Epithelial cell of esophagus (primary cell): ENCODE results near the gene MBP.

Experiments
- DNase-seq: peaks from one replicate; pipeline ENCODE4 v3.0.0; 2010; ENCODE audit warnings: low read depth
- H3K4me3 ChIP-seq: 2 replicates; pipeline ENCODE4 v1.5.1; 2011; ENCODE audit warnings: mild to moderate bottlenecking, low read length, control low read depth
- TF ChIP-seq, protein P1 (sequence below): IDR thresholded peaks from 2 replicates; pipeline ENCODE4 v1.5.1; 2011; ENCODE audit warnings: low read depth, mild to moderate bottlenecking, low read length, control low read depth, inconsistent platforms; ENCODE audit not compliant: insufficient read depth; ENCODE audit errors: missing control alignments

Gene MBP

DNA sequence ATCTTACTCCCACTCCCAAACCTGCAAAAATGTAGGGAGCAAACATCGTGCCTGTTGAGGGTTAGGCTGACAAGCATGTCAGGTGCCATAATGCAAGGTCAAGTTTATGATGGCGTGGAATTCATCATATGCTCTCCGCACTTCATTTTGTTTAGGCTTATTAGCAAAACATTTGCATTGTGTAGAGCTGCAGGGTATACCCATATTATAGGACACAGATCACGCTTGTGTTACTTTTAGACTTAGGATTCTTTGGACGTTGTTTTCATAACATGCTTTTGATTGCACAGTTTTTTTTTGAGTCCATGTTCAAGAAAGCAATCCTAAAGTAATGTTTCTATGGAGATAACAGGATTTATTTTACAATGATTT lies 22.9 kb downstream of the MBP start:
- no peak for DNase-seq
- TF ChIP-seq, protein P1, sequence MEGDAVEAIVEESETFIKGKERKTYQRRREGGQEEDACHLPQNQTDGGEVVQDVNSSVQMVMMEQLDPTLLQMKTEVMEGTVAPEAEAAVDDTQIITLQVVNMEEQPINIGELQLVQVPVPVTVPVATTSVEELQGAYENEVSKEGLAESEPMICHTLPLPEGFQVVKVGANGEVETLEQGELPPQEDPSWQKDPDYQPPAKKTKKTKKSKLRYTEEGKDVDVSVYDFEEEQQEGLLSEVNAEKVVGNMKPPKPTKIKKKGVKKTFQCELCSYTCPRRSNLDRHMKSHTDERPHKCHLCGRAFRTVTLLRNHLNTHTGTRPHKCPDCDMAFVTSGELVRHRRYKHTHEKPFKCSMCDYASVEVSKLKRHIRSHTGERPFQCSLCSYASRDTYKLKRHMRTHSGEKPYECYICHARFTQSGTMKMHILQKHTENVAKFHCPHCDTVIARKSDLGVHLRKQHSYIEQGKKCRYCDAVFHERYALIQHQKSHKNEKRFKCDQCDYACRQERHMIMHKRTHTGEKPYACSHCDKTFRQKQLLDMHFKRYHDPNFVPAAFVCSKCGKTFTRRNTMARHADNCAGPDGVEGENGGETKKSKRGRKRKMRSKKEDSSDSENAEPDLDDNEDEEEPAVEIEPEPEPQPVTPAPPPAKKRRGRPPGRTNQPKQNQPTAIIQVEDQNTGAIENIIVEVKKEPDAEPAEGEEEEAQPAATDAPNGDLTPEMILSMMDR = no peak

DNA sequence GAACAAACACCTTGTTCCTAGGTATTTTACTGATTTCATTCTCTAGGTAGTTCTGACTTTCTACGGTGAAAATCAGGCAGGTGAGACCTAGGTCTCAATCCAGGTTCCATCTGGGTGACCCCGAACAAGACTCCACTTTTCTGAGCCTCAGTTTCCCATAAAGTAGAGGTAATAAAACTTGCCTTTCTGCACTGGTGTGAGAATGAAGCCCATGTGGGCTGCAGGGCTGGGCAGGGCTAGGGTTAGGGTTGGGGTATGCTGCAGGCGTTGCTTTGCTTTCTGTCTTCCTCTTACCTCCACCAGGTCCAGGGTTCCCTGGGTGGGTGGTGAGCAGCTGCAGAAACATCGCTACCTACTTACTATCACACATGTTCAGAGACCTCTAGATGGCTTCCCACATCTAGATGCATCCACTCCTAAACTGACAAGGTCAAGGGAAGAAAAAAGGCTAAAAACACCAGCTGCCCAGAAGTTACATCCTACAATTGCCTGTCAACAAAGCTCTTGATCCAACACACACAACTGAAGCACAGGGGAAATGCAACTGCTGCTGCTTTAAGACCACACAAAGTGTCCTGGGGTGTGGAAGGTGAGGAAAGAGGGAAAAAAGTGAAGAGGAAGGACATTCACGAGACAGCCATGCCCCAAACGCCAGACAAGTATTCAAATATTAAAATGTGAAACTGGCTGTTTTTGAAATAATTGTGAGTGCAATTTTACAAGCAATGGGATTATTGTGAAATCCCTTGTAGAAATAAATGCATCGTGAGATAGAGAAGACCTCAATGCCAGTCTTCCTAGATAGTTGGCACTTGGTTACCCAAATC lies 23.5 kb downstream of the MBP start:
- DNase-seq = no peak
- TF ChIP-seq, protein P1 = no peak
- H3K4me3 ChIP-seq = no peak overlapping the region

More for the DNA sequence above, 22.9 kb downstream of the MBP start:
- no peak overlapping the region for H3K4me3 ChIP-seq

DNA sequence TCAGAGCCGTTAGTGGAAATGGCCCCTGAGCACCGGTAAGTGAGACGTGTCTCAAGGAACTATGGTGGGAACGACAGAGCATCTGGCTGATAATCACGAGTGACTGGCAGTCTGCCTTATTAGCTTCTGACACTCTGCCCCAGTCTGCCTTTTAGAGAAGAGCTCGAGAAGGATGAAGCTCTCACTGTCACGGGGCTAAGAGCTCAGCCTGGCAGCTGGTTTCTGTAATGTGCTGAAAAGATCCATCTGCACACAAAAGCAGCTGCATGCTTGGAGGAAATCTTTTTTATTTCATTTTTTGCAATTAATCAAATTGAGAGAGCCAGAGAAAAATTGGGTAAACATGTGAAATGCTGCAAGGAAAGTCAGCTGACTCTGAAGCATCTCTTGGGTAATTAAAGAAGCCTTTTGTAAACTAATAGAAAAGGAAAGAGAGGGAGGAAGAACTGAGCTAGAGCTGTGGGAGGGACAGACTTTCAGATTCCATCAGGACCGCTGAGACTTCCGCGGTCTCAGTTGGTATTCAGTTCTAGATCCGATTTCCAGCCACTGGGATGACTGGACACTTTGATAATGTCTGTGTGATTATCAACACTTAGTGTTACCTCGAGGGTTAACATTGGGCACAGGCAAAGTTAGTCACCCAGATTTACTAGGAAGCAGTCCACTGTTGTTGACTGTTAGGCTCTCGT lies 24.4 kb downstream of the MBP start:
- DNase-seq = no peak
- no peak overlapping the region for H3K4me3 ChIP-seq
- TF ChIP-seq, protein P1 = no peak

DNA sequence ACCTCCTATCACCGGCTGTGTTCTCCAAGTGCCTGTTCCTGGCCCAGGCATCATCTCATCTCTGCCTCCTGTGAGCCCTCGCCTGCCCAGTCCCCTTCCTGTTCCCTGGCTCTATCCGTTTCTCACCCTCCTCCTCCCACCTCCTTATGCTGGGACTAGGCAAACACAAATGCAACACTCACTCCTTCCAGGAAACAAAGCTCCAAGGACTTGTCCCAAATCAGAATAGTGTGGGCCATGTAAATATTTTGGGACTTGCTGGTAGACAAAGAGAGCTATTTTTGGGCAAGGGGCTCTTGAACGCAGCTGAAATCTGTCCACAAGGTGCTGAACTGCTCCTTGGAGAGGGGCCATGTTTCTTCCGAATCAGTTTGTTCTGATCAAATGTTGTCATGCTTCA lies 25.3 kb downstream of the MBP start:
- TF ChIP-seq, protein P1 = no peak
- no peak overlapping the region for H3K4me3 ChIP-seq
- DNase-seq = no peak

DNA sequence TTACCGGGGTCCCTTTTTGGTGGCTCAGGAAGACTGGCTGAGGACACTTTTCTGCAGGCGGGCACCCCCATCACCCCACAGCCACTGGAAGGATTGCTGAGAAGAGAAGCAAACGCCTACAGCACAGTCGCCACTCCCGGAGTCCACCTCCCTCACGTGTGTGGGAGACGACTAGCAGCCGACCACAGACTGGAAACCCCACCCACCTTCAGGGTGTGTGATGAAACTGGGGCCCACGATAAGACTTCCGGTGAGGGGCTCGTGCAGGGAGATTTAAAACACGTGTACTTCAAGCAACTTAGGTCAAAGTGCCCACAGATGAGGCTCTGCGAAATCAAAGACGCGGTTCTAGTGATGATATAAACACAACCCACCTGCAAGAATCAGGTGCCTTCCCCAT lies 26.3 kb downstream of the MBP start:
- no peak overlapping the region for H3K4me3 ChIP-seq
- TF ChIP-seq, protein P1 = no peak
- DNase-seq = no peak

DNA sequence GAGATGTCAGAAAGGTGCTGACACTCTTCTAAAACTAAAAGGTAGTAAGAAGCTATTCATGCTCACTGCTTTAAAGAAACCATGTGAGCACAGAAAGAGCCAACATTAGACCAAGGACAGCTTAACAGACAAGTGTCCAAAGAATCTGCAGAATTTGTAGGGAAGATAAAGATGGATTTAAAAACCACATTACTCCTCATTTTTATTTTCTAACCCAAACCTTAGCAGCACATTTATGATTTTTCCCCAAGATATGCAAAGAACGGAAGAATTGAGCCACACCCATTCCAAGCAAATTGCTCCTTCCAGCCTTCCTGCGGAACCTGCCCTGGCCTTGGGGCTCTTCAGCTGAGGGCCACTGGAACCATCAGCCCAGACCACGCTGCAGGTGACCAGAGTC lies 26.9 kb downstream of the MBP start:
- no peak for DNase-seq
- no peak overlapping the region for H3K4me3 ChIP-seq
- TF ChIP-seq, protein P1 = no peak
